KOPT-K1 (cell line): ENCODE results near the gene GCN1.

ENCODE experiments used
- H3K27ac ChIP-seq: fragments of 200-600 bp; sonication (generic); 2 replicates; pipeline ENCODE4 v1.5.1; 2016; ENCODE audit warnings: antibody characterized with exemption, mild to moderate bottlenecking, low read depth, low read length; ENCODE audit not compliant: poor library complexity, severe bottlenecking
- H3K36me3 ChIP-seq: fragments of 200-600 bp; sonication (generic); 2 replicates; pipeline ENCODE4 v1.5.1; 2017; ENCODE audit warnings: antibody characterized with exemption, mild to moderate bottlenecking, low read length, moderate library complexity; ENCODE audit not compliant: insufficient read depth
- H3K9me3 ChIP-seq: fragments of 200-600 bp; sonication (generic); 2 replicates; pipeline ENCODE4 v1.5.1; 2017; ENCODE audit warnings: antibody characterized with exemption, low read length, mild to moderate bottlenecking; ENCODE audit not compliant: insufficient read depth, poor library complexity, severe bottlenecking

GCN1 gene

DNA sequence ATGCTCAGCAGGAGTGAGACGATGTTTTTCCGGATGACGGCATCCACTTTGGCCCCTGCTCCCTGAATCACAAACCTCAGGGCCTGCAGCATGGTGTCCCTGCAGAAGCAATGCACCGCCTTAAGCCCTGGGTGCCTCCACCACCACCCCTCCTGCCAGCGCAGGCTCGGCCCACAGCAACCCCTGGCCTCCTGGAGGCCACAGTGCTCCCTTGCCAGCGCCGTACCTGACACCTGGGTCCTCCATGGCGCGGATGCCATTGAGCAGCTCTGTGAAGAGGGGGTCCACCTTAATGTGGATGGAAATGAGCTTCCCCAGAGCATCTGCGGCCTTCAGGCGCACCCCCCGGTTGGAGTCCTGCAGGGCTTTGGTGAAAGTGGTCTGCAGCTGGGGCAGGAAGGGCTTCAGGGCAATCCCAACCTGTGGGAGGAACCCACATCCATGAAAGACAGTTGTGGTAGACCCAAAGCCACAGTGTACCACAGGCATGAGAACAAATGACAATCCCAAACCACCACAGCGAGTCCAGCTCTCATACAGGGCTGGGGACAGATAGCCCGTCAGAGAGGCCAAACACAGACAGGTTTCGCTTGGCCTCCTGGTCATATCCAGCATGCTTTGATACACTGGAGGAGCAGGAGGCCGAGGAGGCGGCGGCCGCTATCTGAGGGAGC is 60.1 kb downstream of the GCN1 start:
- H3K27ac ChIP-seq, result no peak overlapping the region
- H3K36me3 ChIP-seq, result peaks cover 100% of the 10 kb centered on the region
- H3K9me3 ChIP-seq, result no peaks in the 10 kb centered on the region

DNA sequence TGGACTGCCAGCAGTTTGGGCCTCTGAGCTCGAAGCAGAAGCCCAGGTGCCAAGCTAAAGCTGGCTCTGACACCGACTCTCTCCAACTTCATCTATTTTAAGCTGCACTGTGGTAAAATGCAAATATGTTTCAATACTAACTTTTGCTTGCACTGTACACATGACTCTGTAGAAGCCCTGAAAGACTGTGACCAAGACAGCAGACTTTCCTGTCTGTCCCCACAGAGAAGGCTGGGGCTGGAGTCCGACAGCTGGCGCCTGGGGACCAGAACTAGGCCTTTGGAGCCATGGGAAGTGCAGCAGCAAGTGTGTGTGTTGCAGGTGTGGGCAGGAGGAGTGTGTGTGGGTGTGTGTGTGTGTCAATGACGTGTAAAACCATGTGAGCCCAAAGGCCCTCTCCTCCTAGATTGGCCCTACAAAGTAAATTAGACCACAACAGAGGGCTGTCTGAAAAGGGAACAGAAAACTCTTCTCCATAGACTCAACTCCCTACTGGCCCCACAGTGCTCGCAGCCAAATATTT is 61.6 kb downstream of the GCN1 start:
- Histone ChIP-seq H3K27ac (no peak overlapping the region), H3K9me3 (no peaks in the 10 kb centered on the region), H3K36me3 (peaks cover 100% of the 10 kb centered on the region)

DNA sequence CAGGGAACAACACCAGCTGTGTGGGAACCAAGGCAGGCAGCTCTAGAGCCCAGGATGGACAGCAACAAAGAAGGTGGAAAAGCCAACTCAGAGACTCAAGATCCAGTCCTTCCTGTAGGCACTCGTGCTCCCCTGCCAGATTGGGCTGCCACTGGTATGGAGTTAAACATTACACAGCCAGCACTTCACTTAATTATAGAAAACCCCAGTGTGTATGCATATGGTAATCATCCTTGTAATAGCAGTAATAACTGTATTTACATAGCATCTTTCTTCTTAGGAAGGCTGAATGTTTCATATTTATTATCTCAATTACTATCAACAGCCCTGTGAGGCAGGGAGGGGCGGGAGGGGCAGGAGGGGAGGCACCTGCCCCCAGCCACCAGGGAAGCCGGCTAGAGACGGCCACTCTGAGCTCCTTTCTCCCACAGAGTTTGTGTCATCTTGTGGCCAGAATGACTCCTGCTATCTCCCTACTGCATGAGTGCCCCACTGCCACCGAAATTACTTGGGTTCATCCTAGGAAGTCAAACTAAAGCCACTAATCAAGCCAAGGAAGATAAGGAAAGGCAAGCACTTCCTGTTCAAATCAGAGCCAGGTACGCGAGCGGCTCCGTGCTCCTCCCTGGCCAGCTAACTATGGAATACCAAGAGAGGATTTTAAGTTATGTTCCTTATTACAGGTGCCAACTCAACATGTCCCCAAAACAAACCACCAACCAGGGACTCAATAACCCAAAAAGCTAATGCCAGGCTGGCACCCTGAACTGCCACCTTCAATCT is 62.3 kb downstream of the GCN1 start:
- Histone ChIP-seq H3K27ac (no peak overlapping the region), H3K9me3 (no peaks in the 10 kb centered on the region), H3K36me3 (peaks cover 100% of the 10 kb centered on the region)

DNA sequence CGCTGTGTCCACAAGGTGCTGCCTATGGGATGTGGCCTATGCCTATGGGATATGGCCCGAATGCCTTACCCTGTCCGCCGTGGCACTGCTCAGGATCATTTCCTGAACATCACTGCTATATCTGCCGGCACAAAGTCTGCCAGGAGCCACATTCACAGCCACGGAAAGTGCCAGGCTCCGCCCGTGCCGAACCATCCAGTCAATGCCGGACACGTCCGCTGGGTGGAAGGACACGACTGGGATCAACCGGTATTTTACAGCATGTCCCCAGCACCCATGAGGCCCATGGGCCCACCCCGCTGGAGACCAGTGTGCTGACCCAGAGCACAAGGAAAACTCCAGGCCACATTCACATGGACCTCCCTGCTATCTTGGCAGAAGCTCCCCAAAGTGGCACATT is 63.4 kb downstream of the GCN1 start:
- Histone ChIP-seq H3K9me3 (no peaks in the 10 kb centered on the region), H3K27ac (no peak overlapping the region), H3K36me3 (peaks cover 100% of the 10 kb centered on the region)

DNA sequence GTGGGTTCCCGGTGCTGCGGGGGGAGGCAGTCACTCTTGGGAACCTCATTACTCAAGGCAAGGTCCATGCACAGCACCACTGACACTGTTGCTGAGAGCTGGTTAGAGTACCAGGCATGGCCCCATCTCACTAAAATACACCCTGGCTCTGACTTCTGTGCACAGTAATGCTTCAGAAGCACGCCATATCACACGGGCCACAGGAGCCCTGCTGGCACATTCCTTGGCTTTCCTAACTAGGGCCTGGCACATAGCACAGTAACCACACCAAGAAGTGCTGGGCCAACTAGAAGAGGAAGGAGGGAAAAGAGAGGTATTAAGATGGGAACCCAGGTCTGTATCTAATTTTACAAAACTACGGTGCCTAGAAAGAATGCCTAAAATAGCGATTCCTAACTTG is 64.5 kb downstream of the GCN1 start:
- H3K9me3 ChIP-seq, result no peaks in the 10 kb centered on the region
- H3K27ac ChIP-seq, result no peak overlapping the region
- H3K36me3 ChIP-seq, result peaks cover 99% of the 10 kb centered on the region

DNA sequence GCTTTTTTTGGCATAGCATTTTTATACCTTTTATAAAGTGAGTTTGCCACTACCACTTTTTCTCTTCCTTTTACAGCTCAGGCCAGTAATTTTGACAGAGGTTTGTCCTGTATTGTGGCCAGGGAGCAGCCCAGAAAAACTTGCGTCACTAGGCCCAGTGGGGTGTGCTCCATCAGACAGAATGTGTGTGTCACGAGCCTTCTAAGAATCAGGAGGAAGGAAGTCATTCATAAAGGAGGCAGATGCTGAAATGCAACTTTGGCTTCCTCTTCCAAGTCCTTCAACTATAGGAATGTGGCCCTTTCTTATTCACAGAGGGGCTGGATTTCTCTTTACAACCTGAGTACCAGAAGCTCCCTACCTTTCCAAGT is 67.9 kb downstream of the GCN1 start:
- peaks cover 65% of the 10 kb centered on the region for H3K36me3 ChIP-seq
- H3K9me3 ChIP-seq, result no peaks in the 10 kb centered on the region
- H3K27ac ChIP-seq, result no peak overlapping the region

DNA sequence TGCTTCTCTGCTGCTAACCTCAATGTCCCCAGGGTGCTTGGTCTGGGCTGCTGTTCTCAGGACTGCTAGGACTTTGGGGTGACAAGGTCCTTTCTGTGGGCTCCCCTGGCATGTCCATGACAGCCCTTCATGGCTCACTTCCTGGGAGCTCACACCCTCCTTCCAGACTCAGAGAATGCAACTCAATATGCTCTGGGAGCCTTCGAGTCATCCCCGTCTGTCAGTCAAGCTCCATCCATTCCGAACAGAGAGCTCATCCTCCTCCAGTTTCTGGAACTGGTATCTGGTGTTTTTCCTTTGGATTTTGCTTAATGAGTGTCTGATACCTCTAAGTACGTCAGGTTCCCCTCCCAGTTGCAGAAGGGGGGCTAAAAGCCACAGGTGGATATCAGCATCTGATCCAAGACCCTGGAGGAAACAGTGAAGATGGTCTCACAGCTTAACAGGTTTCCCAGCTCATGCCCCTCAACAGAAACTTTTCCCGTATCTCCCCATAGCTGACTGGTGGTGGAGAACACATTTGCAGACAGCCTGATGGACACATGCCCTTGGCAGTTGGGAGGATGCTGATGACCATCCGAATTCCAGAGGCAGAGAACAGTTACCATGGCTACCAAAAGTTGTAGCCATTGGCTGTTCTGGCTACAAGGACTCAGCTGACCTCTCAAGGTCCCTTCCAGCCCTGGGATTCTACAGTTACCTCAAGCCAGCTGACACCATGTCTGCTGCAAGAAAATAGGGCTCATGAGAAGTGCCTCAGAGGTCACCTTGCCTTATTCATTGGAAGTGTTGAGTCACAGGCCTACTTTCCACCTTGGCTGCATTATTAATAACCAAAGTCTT is 68.5 kb downstream of the GCN1 start:
- H3K9me3 ChIP-seq, result no peaks in the 10 kb centered on the region
- H3K27ac ChIP-seq, result no peak overlapping the region
- H3K36me3 ChIP-seq, result peaks cover 59% of the 10 kb centered on the region

DNA sequence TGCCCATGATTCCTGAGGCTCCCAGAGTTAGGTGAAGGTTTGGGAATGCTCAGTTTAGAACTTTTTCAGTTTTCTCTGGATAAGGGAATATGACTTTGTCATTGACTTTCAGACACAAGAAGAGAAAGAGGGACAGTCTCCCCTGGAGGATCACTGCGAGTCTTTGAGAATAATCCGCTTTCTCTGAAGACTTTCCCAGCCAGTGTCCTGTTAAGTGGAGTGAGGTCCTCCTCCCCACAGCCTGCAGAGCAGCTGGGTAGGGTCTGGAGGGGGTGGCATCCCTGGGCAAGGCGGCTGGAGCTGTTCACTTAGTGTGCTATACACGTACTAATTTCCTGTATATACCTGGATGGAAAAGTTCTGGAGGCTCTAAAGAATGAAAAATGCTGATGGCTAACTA is 69.5 kb downstream of the GCN1 start:
- no peaks in the 10 kb centered on the region for H3K9me3 ChIP-seq
- H3K36me3 ChIP-seq, result peaks cover 49% of the 10 kb centered on the region
- no peak overlapping the region for H3K27ac ChIP-seq

DNA sequence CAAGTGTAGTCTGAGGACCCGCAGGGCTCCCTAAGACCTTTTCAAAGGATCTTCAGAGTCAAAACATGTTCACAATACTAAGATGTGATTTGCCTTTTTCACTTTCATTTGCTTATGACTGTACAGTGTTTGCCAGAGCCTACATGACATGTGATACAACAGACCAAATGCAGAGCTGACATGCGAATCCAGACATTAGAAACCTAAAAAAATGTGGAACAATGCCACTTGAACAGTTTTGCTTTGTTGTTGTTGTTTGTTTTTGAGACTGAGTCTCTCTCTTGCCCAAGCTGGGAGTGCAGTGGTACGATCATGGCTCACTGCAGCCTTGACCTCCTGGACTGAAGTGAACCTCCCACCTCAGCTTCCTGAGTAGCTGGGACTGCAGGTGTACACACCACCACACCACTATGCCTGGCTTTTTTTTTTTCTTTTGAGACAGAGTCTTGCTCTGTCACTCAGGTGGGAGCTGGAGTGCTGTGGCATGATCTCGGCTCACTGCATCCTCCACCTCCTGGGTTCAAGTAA is 72.7 kb downstream of the GCN1 start:
- peaks cover 23% of the 10 kb centered on the region for H3K36me3 ChIP-seq
- no peaks in the 10 kb centered on the region for H3K9me3 ChIP-seq
- H3K27ac ChIP-seq, result no peak overlapping the region

DNA sequence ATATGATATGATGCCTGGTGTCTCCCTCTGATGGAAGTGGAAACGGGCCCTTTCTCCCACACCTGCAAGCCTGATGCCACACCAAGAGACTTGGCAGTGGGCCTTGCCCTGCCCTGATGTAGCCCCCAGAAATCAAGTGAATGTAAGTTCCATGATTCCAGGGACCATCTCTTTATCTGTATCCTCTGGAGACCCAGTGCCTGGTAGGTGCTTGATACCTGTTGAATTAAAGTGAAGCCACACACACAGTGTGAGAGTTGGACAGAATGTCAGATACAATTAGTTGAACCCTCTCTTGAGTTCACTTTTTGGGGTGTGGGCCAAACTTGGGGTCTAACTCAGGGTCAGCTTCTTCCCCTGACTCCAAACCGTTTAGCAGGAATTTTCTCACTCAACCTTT is 73.2 kb downstream of the GCN1 start:
- H3K9me3 ChIP-seq, result no peaks in the 10 kb centered on the region
- H3K36me3 ChIP-seq, result peaks cover 19% of the 10 kb centered on the region
- H3K27ac ChIP-seq, result no peak overlapping the region

DNA sequence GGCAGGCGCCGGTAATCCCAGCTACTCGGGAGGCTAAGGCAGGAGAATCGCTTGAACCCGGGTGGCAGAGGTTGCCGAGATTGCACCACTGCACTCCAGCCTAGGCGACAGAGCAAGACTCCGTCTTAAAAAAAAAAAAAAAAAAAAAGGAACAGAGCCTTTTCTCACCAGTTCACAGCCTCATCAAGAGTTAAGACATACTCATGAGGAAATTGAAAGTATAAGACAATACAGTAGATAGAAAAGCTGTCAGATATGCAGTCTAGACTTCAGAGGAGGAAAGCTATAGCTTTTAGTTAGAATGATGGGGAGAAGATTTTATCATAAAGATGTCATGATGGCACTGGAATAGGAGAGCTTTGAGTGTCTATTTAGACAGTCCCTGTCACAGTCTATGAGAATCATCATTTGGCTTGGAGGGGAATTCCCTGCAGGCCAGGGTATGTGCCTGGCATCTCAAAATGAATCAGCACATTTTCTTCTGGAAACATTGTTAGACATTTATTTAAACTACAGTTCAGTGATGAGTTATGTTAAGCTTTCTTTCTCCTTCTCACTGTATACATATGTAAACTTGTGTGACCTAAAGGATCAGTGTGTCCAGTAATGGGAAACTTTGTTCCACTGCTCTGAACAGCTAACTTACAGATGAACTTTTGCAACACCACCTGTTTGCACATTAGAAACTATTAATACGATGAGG is 75.1 kb downstream of the GCN1 start:
- Histone ChIP-seq H3K27ac (no peak overlapping the region), H3K36me3 (peaks cover 14% of the 10 kb centered on the region), H3K9me3 (no peaks in the 10 kb centered on the region)

DNA sequence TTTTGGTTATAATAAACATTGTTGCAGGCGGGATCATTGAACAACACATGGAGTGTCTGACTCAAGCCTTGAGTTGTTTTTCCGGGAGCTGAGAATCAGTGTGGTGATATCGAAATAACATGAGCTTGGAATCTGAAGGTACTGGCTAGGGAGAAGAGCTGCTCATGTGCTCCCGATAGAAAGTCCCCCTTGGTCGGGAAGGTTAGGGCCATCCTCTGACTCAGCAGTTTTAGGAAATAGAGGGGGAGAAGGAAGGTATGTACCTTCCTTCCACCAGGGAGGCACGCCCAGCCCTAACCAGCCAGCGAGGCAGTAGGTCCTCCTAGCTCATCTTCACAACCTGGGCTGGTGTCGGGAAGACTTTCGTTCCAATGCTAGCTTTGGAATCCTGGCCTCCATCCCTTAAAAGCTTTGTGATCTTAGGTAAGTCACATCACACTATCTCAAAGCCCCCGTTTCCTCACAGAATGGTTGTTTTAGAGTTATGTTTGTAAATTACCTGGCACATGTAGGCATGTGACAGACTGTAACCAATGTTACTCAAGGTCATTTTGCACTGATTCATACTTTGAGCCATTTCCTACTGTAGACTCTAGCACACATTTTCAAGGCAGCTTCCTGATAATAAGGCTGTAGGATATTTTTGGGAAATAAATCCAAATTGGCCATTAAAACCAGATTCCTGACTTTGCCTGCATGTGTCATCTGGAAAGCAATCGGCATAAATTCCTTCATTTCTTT is 76.0 kb downstream of the GCN1 start:
- no peak overlapping the region for H3K27ac ChIP-seq
- no peaks in the 10 kb centered on the region for H3K9me3 ChIP-seq
- peaks cover 23% of the 10 kb centered on the region for H3K36me3 ChIP-seq

DNA sequence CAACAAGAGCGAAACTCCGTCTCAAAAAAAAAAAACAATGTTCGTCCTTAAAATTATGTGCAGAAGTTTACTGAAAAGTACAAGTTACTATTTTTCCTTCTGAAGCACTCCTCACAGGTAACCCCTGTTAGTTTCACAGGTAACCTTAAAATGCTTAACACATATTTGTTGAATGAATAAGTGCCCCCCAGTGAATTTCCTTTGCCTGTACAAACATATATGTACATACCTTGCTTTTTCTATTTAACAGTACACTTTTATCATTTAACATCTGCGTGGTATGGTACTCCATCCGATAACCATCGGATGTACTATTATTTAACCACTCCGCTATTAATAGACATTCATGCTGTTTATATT is 76.6 kb downstream of the GCN1 start:
- peaks cover 28% of the 10 kb centered on the region for H3K36me3 ChIP-seq
- no peaks in the 10 kb centered on the region for H3K9me3 ChIP-seq
- peak overlapping the region; percentile 87 for H3K27ac ChIP-seq
